H1 (cell line): ENCODE measurements around the gene KCNH1.

ENCODE experiments used
- ASH2L ChIP-seq: fragments of 200-600, 300-600 bp; sonication (generic); IDR thresholded peaks from one replicate; pipeline ENCODE4 v1.7.1; 2017; ENCODE audit warnings: low read length
- CEBPB ChIP-seq: IDR thresholded peaks from 2 replicates; pipeline ENCODE4 v1.6.1; 2012; ENCODE audit warnings: low read depth, low read length
- CTCF ChIP-seq, 3 experiments: IDR thresholded peaks; 1 replicate in 2 of 3; 2 replicates in 1 of 3; pipeline versions ENCODE4 v1.5.1 to v1.6.1; 2011; ENCODE audit warnings: low read length in 3 of 3, mild to moderate bottlenecking in 3 of 3, inconsistent platforms in 2 of 3, low read depth in 1 of 3, moderate library complexity in 1 of 3; ENCODE audit not compliant: insufficient read depth in 1 of 3; ENCODE audit errors: control extremely low read depth in 1 of 3
- EP300 ChIP-seq, 2 experiments: IDR thresholded peaks; 1 replicate in 1 of 2; 2 replicates in 1 of 2; pipeline ENCODE4 v1.6.1; 2011 to 2012; ENCODE audit warnings: low read depth in 2 of 2, low read length in 2 of 2, mild to moderate bottlenecking in 2 of 2, borderline replicate concordance in 1 of 2, inconsistent platforms in 1 of 2, moderate library complexity in 1 of 2
- EZH2 ChIP-seq: fragments of 200-600 bp; sonication (generic); IDR thresholded peaks from 2 replicates; pipeline ENCODE4 v1.7.1; 2012; ENCODE audit warnings: low read depth, mild to moderate bottlenecking, moderate library complexity, low read length, inconsistent platforms; ENCODE audit not compliant: severe bottlenecking
- MAX ChIP-seq: IDR thresholded peaks from 2 replicates; pipeline ENCODE4 v1.6.1; 2012; ENCODE audit warnings: inconsistent platforms
- PHF8 ChIP-seq: fragments of 200-600 bp; sonication (generic); conservative IDR thresholded peaks from 2 replicates; pipeline ENCODE4 v1.7.1; 2012; ENCODE audit warnings: low read depth, mild to moderate bottlenecking, inconsistent platforms, low read length, moderate library complexity
- POLR2A ChIP-seq, 2 experiments: IDR thresholded peaks; 1 replicate in 1 of 2; 2 replicates in 1 of 2; pipeline ENCODE4 v1.6.1; 2011; ENCODE audit warnings: low read depth in 2 of 2, low read length in 2 of 2, mild to moderate bottlenecking in 2 of 2; ENCODE audit errors: control extremely low read depth in 1 of 2
- POLR2AphosphoS5 ChIP-seq: IDR thresholded peaks from 2 replicates; pipeline ENCODE4 v1.6.1; 2011; ENCODE audit warnings: low read depth, low read length
- RAD21 ChIP-seq, 2 experiments: IDR thresholded peaks in 1 of 2; conservative IDR thresholded peaks in 1 of 2; 2 replicates each; pipeline ENCODE4 v1.6.1; 2011; ENCODE audit warnings: low read depth in 2 of 2, low read length in 2 of 2, improper control_type of control experiment in 1 of 2, inconsistent platforms in 1 of 2, mild to moderate bottlenecking in 1 of 2, moderate library complexity in 1 of 2
- SP4 ChIP-seq: IDR thresholded peaks from 2 replicates; pipeline ENCODE4 v1.6.1; 2012; ENCODE audit warnings: low read length, inconsistent platforms
- TBP ChIP-seq: IDR thresholded peaks from 2 replicates; pipeline ENCODE4 v1.6.1; 2011; ENCODE audit warnings: low read depth, low read length, improper control_type of control experiment
- TEAD4 ChIP-seq: IDR thresholded peaks from 2 replicates; pipeline ENCODE4 v1.6.1; 2012; ENCODE audit warnings: low read depth, low read length, inconsistent platforms, mixed read lengths

- TF ChIP-seq POLR2AphosphoS5 (no peak), CTCF (IDR thresholded peaks at IDR 0.05; ENCODE audit: control extremely low read depth in 1 of 3, insufficient read depth in 1 of 3, low read depth in 1 of 3, low read length in 3 of 3) (no peak), ASH2L (no peak), TEAD4 (no peak), SP4 (no peak), PHF8 (no peak), MAX (no peak), CEBPB (no peak), EP300 (IDR thresholded peaks at IDR 0.05; ENCODE audit: borderline replicate concordance in 1 of 2, low read depth in 2 of 2, low read length in 2 of 2) (no peak), POLR2A (IDR thresholded peaks at IDR 0.05; ENCODE audit: control extremely low read depth in 1 of 2, low read depth in 2 of 2, low read length in 2 of 2) (no peak), EZH2 (no peak), RAD21 (IDR thresholded peaks at IDR 0.05 in 1 of 2, conservative IDR thresholded peaks at IDR 0.05 in 1 of 2; ENCODE audit: low read depth in 2 of 2, low read length in 2 of 2) (no peak), TBP (no peak)
Measured at GRCh38 chr1:211158866-211159265, 24.9 kb upstream of the KCNH1 start.
